ENCODE data around the gene CTSD. TPM values are rescaled to one million over a fixed set of nuclear protein-coding genes. Genes with fewer than 3 reads are reported as not detected.

CTSD gene
- total RNA-seq, 1 donor from 2014 or later, result 318 TPM

DNA sequence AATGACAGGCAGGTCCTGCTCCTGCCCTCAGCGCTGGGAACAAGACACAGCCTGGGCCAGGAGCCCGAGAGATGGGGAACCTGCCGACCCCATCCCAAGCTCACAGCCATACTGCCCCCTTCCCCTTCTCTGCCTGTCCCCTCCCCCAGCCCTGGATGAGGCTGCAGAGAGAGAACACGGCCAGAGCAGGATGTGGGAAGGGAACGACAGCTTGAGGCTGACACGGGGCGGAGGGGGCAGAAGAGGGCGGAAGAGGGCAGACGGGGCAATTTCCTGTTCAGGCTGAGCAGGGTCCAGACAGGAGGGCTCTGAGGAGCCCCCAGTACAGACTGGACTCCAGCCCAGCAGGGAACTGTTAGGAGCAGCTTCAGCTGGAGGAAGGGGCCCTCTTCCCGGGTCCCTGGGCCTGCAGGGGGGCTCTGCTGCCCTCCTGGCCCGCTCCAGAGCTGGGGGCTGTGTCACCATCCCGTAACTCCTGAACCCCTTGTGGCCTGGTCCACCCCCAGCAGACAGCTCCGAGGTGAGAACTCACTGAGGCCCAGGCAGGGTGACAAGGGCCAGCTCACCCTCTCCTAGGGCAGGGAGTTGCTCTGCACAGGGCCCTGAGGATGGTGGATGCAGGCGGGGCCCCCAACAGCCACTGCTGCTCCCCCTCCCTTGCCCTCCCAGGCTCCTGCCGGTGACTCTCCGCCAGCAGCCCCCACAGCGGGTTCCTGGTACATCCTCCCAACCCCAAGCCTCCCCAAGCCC is 5.7 kb downstream of the CTSD start:
- TF ChIP-seq, protein P1, sequence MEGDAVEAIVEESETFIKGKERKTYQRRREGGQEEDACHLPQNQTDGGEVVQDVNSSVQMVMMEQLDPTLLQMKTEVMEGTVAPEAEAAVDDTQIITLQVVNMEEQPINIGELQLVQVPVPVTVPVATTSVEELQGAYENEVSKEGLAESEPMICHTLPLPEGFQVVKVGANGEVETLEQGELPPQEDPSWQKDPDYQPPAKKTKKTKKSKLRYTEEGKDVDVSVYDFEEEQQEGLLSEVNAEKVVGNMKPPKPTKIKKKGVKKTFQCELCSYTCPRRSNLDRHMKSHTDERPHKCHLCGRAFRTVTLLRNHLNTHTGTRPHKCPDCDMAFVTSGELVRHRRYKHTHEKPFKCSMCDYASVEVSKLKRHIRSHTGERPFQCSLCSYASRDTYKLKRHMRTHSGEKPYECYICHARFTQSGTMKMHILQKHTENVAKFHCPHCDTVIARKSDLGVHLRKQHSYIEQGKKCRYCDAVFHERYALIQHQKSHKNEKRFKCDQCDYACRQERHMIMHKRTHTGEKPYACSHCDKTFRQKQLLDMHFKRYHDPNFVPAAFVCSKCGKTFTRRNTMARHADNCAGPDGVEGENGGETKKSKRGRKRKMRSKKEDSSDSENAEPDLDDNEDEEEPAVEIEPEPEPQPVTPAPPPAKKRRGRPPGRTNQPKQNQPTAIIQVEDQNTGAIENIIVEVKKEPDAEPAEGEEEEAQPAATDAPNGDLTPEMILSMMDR (conservative IDR thresholded peaks at IDR 0.05), result no peak
- H3K4me1 Mint-ChIP-seq (ENCODE audit: unreplicated experiment), result no peaks in the 10 kb centered on the region
- H3K9me3 Mint-ChIP-seq, result no peaks in the 10 kb centered on the region
- H3K27ac Mint-ChIP-seq, result no peak overlapping the region
- DNase-seq (ENCODE audit: extremely low spot score, unreplicated experiment), result no peak
- no peaks in the 10 kb centered on the region for H3K36me3 Mint-ChIP-seq
- H3K27me3 Mint-ChIP-seq, result no peaks in the 10 kb centered on the region
- no peak overlapping the region for H3K4me3 Mint-ChIP-seq

DNA sequence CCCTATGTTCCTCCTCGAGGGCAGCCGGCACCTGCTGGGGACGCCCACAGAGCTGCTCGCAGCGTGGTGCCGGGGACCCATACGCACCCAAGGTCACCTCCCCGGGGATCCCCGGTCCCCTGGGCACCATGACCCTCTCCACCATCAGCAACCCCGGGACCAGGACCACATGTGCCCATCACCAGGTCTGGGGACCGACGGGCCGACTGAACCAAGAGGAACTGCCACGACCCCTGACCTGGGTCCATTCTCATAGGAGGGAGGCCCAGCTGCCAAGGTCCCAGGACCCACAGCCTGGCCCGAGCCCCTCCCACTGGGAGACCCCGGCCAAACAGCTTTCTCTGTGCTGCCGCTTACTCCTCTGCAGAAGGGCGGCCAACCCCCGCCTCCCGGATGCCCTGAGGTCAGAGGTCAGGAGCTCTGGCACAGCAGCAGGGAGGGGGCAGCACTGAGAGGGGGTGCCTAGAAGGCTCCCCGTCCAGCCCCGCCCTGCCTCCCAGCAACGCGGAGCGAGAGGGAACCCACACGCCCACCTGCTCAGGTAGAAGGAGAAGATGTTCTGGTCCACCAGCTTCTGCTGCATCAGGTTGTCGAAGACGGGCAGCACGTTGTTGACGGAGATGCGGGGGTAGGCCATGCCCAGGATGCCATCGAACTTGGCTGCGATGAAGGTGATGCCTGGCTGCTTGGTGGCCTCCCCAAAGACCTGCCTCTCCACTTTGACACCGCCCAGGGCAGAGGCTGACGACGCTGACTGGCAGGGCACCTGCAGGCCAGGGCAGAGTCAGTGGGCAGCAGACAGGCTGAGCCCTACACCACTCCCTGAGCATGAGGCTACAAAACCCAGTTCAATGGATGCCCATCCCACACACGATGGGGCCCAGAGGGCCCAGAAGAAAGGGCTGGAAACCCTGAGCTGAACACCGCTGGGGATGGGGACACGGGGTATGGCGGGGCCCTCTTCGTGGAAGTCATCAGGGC is 6.6 kb downstream of the CTSD start:
- no peaks in the 10 kb centered on the region for H3K4me1 Mint-ChIP-seq (ENCODE audit: unreplicated experiment)
- H3K9me3 Mint-ChIP-seq, result no peaks in the 10 kb centered on the region
- no peaks in the 10 kb centered on the region for H3K36me3 Mint-ChIP-seq
- H3K27me3 Mint-ChIP-seq, result no peaks in the 10 kb centered on the region
- TF ChIP-seq, protein P1 (conservative IDR thresholded peaks at IDR 0.05), result no peak
- DNase-seq (ENCODE audit: extremely low spot score, unreplicated experiment), result no peak
- H3K27ac Mint-ChIP-seq, result no peak overlapping the region
- no peak overlapping the region for H3K4me3 Mint-ChIP-seq

DNA sequence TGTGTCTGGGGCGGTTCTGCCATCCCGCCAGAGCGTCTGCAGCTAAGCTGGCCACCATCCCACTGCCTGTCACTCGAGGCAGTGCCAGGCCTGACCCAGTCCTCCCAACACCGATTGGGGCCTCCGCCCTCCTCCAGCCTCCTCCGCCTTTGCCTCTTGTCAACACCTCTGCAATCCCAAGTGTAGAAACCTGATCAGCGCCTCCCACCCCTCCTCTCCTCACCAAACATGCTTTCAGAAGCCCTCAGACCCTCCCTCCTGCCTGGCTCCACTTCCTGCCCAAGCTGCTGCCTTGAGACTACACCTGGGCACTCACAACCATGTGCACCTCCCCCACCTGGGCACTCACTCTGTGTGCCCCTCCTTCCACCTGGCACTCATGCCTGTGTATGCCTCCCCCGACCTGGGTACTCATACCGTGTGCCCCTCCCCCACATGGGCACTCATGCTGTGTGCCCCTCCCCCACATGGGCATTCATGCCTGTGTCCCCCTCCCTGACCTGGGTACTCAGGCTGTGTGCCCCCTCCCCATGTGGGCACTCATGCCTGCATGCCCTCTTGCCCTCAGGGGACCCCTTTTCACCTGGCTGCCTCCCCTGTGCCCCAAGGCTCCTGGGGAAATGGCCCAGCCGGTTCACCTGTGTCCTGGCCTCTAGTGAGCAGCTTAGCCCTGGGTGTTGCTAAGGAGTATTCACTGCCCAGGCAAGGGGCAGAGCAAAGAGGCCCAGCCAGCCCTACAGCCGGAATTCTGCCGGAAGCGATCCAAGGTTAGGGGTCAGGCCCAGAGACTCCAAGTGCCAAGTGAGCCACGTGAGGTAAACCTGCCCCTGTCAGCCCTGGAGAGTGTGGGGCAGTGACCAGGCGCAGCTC is 7.8 kb downstream of the CTSD start:
- TF ChIP-seq, protein P1 (conservative IDR thresholded peaks at IDR 0.05), result no peak
- Mint-ChIP-seq H3K36me3 (no peaks in the 10 kb centered on the region), H3K9me3 (no peaks in the 10 kb centered on the region), H3K4me1 (ENCODE audit: unreplicated experiment) (no peaks in the 10 kb centered on the region), H3K27me3 (no peaks in the 10 kb centered on the region), H3K4me3 (no peak overlapping the region), H3K27ac (no peak overlapping the region)
- no peak for DNase-seq (ENCODE audit: extremely low spot score, unreplicated experiment)

DNA sequence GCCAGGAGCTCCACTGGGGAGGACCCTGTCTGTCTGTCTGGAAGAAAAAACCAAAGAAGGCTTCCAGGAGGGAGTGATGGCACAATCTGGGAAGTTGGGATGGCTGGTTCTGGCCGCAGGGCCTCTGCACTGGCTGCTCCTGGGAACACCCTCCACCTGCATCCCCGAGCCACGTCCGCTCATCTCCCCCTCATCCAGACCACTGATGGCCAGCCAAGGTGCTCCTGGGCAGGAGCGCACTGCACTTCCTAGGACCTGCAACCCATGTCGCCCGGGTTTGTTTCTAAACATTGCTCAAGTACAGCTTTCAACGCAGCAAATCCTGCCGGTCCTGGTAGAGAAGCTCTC is 8.4 kb downstream of the CTSD start:
- no peaks in the 10 kb centered on the region for H3K36me3 Mint-ChIP-seq
- H3K27me3 Mint-ChIP-seq, result peaks cover 3% of the 10 kb centered on the region
- no peak overlapping the region for H3K4me3 Mint-ChIP-seq
- no peak for DNase-seq (ENCODE audit: extremely low spot score, unreplicated experiment)
- no peaks in the 10 kb centered on the region for H3K9me3 Mint-ChIP-seq
- H3K27ac Mint-ChIP-seq, result no peak overlapping the region
- TF ChIP-seq, protein P1 (conservative IDR thresholded peaks at IDR 0.05), result no peak
- H3K4me1 Mint-ChIP-seq (ENCODE audit: unreplicated experiment), result peaks cover 4% of the 10 kb centered on the region

All from type B pancreatic cell (in vitro differentiated cells).